ENCODE measurements around the gene DOCK4. TPM values are rescaled to one million over a fixed set of nuclear protein-coding genes. Genes with fewer than 3 reads are reported as not detected.

DOCK4 gene
- total RNA-seq, 1 experiment from 2014 or later = 20.4 TPM

- ATAC-seq (no peak), DNase-seq (ENCODE audit: low spot score) (no peak)
- Mint-ChIP-seq H3K27me3 (ENCODE audit: low read depth) (no peaks in the 10 kb centered on the region), H3K9me3 (no peaks in the 10 kb centered on the region), H3K36me3 (no peaks in the 10 kb centered on the region; the same call in 1 of the 2 replicates), H3K4me1 (peaks cover 16% of the 10 kb centered on the region), H3K4me3 (no peak overlapping the region), H3K27ac (no peak overlapping the region)
- TF ChIP-seq PREB (CRISPR knock-in tag; IDR thresholded peaks at IDR 0.05; ENCODE audit: borderline replicate concordance) (no peak), ZNF121 (CRISPR knock-in tag; IDR thresholded peaks at IDR 0.05) (no peak), MLX (CRISPR knock-in tag; IDR thresholded peaks at IDR 0.05) (no peak), ZNF512 (CRISPR knock-in tag; IDR thresholded peaks at IDR 0.05; ENCODE audit: borderline replicate concordance) (no peak), ETV6 (CRISPR knock-in tag; IDR thresholded peaks at IDR 0.05) (no peak), NFYB (CRISPR knock-in tag; conservative IDR thresholded peaks at IDR 0.05; ENCODE audit: low read depth) (no peak), ZNF232 (CRISPR knock-in tag; IDR thresholded peaks at IDR 0.05) (no peak), MXD4 (CRISPR knock-in tag; IDR thresholded peaks at IDR 0.05; ENCODE audit: borderline replicate concordance) (no peak), ERG (CRISPR knock-in tag; IDR thresholded peaks at IDR 0.05) (no peak), AFF4 (CRISPR knock-in tag; IDR thresholded peaks at IDR 0.05; ENCODE audit: borderline replicate concordance) (no peak), TCF7 (CRISPR knock-in tag; IDR thresholded peaks at IDR 0.05; ENCODE audit: low read depth) (no peak), ZNF396 (CRISPR knock-in tag; IDR thresholded peaks at IDR 0.05; ENCODE audit: borderline replicate concordance) (no peak), ZMAT4 (CRISPR knock-in tag; IDR thresholded peaks at IDR 0.05) (no peak)
- TF ChIP-seq, protein P1, sequence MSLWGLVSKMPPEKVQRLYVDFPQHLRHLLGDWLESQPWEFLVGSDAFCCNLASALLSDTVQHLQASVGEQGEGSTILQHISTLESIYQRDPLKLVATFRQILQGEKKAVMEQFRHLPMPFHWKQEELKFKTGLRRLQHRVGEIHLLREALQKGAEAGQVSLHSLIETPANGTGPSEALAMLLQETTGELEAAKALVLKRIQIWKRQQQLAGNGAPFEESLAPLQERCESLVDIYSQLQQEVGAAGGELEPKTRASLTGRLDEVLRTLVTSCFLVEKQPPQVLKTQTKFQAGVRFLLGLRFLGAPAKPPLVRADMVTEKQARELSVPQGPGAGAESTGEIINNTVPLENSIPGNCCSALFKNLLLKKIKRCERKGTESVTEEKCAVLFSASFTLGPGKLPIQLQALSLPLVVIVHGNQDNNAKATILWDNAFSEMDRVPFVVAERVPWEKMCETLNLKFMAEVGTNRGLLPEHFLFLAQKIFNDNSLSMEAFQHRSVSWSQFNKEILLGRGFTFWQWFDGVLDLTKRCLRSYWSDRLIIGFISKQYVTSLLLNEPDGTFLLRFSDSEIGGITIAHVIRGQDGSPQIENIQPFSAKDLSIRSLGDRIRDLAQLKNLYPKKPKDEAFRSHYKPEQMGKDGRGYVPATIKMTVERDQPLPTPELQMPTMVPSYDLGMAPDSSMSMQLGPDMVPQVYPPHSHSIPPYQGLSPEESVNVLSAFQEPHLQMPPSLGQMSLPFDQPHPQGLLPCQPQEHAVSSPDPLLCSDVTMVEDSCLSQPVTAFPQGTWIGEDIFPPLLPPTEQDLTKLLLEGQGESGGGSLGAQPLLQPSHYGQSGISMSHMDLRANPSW (CRISPR knock-in tag; conservative IDR thresholded peaks at IDR 0.05; ENCODE audit: low read depth) = no peak
- TF ChIP-seq, protein P2, sequence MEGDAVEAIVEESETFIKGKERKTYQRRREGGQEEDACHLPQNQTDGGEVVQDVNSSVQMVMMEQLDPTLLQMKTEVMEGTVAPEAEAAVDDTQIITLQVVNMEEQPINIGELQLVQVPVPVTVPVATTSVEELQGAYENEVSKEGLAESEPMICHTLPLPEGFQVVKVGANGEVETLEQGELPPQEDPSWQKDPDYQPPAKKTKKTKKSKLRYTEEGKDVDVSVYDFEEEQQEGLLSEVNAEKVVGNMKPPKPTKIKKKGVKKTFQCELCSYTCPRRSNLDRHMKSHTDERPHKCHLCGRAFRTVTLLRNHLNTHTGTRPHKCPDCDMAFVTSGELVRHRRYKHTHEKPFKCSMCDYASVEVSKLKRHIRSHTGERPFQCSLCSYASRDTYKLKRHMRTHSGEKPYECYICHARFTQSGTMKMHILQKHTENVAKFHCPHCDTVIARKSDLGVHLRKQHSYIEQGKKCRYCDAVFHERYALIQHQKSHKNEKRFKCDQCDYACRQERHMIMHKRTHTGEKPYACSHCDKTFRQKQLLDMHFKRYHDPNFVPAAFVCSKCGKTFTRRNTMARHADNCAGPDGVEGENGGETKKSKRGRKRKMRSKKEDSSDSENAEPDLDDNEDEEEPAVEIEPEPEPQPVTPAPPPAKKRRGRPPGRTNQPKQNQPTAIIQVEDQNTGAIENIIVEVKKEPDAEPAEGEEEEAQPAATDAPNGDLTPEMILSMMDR (IDR thresholded peaks at IDR 0.05) = no peak
- TF ChIP-seq, protein P3, sequence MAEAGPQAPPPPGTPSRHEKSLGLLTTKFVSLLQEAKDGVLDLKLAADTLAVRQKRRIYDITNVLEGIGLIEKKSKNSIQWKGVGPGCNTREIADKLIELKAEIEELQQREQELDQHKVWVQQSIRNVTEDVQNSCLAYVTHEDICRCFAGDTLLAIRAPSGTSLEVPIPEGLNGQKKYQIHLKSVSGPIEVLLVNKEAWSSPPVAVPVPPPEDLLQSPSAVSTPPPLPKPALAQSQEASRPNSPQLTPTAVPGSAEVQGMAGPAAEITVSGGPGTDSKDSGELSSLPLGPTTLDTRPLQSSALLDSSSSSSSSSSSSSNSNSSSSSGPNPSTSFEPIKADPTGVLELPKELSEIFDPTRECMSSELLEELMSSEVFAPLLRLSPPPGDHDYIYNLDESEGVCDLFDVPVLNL (CRISPR knock-in tag; IDR thresholded peaks at IDR 0.05; ENCODE audit: borderline replicate concordance, low read depth) = no peak
- TF ChIP-seq, protein P4, sequence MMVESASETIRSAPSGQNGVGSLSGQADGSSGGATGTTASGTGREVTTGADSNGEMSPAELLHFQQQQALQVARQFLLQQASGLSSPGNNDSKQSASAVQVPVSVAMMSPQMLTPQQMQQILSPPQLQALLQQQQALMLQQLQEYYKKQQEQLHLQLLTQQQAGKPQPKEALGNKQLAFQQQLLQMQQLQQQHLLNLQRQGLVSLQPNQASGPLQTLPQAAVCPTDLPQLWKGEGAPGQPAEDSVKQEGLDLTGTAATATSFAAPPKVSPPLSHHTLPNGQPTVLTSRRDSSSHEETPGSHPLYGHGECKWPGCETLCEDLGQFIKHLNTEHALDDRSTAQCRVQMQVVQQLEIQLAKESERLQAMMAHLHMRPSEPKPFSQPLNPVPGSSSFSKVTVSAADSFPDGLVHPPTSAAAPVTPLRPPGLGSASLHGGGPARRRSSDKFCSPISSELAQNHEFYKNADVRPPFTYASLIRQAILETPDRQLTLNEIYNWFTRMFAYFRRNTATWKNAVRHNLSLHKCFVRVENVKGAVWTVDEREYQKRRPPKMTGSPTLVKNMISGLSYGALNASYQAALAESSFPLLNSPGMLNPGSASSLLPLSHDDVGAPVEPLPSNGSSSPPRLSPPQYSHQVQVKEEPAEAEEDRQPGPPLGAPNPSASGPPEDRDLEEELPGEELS (CRISPR knock-in tag; IDR thresholded peaks at IDR 0.05) = no peak
- ChIA-PET CTCF (interaction anchor here (0.8 to 1.0 kb wide), 2 partner anchors 93 to 95 kb away, joined by 3 to 4 read pairs; no protein-coding TSS in a partner anchor), POLR2A (no interaction called here)
These were observed 446.2 kb downstream of the DOCK4 start for GRCh38 chr7:111760043-111760442.
